Kidney epithelial cell (primary cell): Measurements from ENCODE around the gene FBP2. TPM values are rescaled to one million over a fixed set of nuclear protein-coding genes. Genes with fewer than 3 reads are reported as not detected.

Experiments
- DNase-seq: peaks from one replicate; pipeline ENCODE4 v3.0.0-alpha.2; 2010; ENCODE audit warnings: low read depth
- H3K27me3 ChIP-seq: 2 replicates; pipeline ENCODE4 v1.6.0; 2011; ENCODE audit warnings: low read length; ENCODE audit not compliant: control insufficient read depth, insufficient read depth
- H3K36me3 ChIP-seq: 2 replicates; pipeline ENCODE4 v1.5.1; 2011; ENCODE audit warnings: low read length; ENCODE audit not compliant: control insufficient read depth, insufficient read depth
- H3K4me3 ChIP-seq: 2 replicates; pipeline ENCODE4 v1.5.1; 2011; ENCODE audit warnings: low read depth, mild to moderate bottlenecking, control low read depth, low read length
- total RNA-seq: library from RNA; depleted of rRNA; stranded (reverse); fragments of >200 nt; gene quantifications from 2 replicates; pipeline ENCODE4 v1.2.3, GENCODE V29; 2015
- TF ChIP-seq, protein P1 (sequence below): IDR thresholded peaks from 2 replicates; pipeline ENCODE4 v1.5.1; 2011; ENCODE audit warnings: mild to moderate bottlenecking, moderate library complexity, low read length, control low read depth, inconsistent platforms; ENCODE audit not compliant: insufficient read depth, poor library complexity, severe bottlenecking

FBP2 gene
- total RNA-seq, 1 donor from 2014 or later = not detected

DNA sequence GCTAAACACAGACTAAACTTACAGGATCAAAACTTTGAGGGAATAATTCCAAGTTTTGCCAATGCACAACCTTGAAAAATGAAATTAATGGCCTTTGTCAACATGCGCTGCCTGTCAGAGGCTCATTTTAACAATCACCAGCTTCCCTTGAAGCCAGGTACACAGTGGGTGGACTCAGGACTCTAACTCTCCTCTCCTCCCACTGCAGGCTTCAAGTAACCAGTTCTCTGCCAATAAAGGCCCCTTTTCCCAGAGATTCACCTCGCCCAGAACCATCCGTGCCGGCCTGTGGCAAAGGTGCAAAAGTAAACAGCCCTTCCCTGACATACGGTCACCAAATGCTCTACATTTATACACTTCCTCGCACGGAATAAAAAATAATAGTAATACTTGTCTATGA, 18.4 kb upstream of the FBP2 start:
- Histone ChIP-seq H3K27me3 (peaks cover 10% of the 10 kb centered on the region), H3K4me3 (no peak overlapping the region), H3K36me3 (no peaks in the 10 kb centered on the region)
- TF ChIP-seq, protein P1, sequence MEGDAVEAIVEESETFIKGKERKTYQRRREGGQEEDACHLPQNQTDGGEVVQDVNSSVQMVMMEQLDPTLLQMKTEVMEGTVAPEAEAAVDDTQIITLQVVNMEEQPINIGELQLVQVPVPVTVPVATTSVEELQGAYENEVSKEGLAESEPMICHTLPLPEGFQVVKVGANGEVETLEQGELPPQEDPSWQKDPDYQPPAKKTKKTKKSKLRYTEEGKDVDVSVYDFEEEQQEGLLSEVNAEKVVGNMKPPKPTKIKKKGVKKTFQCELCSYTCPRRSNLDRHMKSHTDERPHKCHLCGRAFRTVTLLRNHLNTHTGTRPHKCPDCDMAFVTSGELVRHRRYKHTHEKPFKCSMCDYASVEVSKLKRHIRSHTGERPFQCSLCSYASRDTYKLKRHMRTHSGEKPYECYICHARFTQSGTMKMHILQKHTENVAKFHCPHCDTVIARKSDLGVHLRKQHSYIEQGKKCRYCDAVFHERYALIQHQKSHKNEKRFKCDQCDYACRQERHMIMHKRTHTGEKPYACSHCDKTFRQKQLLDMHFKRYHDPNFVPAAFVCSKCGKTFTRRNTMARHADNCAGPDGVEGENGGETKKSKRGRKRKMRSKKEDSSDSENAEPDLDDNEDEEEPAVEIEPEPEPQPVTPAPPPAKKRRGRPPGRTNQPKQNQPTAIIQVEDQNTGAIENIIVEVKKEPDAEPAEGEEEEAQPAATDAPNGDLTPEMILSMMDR = no peak
- no peak for DNase-seq

DNA sequence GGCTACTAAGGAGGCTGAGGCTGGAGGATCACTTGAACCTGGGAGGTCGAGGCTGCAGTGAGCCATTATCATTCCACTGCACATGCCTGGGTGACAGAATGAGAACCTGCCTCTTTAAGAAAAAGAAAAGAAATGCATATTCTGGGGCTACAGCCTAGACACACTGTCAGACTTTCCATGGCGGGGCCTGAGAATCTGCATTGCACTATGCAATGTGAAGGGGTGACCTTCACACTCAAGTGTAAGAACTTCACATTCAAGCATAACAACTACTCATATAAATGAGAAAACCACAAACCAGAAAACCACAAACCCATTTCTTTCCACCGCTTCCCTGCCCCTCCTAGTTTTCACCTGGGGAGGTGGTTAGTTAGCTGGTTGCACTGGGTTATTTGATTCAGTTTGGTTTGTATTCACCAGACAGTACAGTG, 18.0 kb upstream of the FBP2 start:
- no peak overlapping the region for H3K4me3 ChIP-seq
- no peaks in the 10 kb centered on the region for H3K36me3 ChIP-seq
- peaks cover 10% of the 10 kb centered on the region for H3K27me3 ChIP-seq
- no peak for DNase-seq
- TF ChIP-seq, protein P1 = no peak

DNA sequence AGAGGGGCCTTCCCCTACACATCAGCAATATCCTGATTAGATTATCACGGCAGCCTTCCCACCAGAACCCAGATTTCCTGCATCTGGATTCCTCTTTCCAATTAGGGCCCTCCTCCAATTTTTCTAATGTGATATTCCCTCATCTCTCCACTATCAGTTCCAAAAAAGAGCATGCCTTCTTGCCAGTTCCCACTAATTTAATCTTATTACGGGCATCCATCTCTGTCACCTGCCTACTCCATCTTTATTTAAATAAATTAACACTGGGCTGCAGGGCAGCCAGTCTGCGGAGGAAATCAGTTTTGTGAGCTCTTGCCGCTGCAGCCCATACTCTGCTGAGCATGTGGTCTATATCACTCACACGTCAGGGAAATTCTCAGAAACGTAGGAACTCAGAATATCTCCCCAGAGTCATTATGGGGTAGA, 16.6 kb upstream of the FBP2 start:
- no peak for DNase-seq
- TF ChIP-seq, protein P1 = no peak
- Histone ChIP-seq H3K4me3 (no peak overlapping the region), H3K36me3 (no peaks in the 10 kb centered on the region), H3K27me3 (peaks cover 13% of the 10 kb centered on the region)

DNA sequence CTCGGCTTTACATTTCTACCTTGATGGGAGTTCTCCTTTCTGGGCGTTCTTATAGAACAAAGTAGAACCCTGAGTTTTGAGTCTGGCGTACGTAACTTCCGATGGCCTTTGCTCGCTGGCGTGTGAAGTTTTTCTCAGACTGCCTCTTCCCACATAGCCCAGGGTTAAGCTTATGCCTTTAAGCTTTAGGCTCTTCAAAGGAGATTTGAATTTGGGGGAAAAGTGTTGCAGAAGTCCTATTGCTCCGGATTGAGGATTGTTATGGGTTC, 13.7 kb upstream of the FBP2 start:
- H3K27me3 ChIP-seq = peaks cover 14% of the 10 kb centered on the region
- no peak for DNase-seq
- H3K4me3 ChIP-seq = no peak overlapping the region
- no peaks in the 10 kb centered on the region for H3K36me3 ChIP-seq
- TF ChIP-seq, protein P1 = no peak

DNA sequence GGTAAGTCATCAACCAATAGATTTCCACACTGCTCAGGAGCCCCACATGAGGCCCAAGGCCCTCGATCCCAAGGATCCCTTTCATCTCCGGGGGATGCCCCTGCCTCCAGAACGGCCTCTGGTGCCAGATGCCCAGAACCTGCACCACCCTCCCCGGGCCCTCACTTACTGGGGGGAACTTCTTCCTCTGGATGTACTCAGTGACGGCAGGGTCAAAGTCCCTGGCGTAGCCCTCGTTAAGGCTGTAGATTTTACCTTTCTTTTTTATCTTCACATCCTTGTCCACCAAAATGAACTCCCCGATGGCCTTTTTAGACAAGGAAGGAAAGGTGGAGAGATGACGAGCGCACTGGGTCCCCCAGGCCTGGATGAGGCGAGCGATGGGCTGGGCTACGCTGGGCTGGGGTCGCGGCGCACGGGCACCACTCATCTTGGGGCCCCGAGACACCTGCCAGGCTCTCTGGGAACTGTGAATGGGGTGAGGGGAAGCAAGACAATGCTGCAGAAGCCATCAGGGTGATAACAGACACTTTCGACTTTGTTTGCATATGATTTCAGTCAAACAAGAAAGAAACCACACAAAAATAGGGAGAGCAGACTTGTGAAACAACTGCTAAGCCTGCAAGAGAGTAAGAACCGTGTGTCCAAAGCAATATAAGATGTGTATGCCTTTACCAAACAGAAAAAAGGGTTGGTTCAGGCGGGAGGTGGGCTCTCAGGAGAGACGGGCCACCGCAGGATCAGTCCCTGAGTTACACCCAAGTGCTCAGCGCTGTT, 13.2 kb upstream of the FBP2 start:
- no peak overlapping the region for H3K4me3 ChIP-seq
- TF ChIP-seq, protein P1 = no peak
- H3K36me3 ChIP-seq = no peaks in the 10 kb centered on the region
- H3K27me3 ChIP-seq = peaks cover 14% of the 10 kb centered on the region
- DNase-seq = no peak
